ENCODE results near the gene COL6A3. TPM values are rescaled to one million over a fixed set of nuclear protein-coding genes. Genes with fewer than 3 reads are reported as not detected.

Gene COL6A3
- total and polyA plus RNA-seq, 8 donors = 5.0 to 249 (median 17.1) TPM

DNA sequence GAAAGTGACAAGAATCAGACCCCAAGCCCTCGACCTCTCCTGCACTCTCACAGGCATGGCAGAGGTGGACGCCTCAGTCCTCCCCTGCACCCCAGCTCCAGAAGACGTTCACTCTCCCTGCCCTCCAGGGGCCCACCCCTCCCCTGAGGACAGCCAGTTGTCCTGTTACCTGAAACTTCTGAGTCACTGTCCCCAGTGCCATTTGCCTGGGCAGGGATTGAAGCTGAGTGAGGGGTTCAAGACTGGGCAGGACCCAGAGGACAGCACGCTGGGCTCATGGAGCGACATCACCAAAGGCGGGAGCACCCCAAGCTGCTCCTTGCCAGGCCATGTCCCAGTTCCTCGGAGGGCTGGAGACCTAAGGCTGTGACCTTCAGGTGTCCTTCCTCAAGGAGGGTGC, 34.2 kb upstream of the COL6A3 start:
- TF ChIP-seq, protein P1, sequence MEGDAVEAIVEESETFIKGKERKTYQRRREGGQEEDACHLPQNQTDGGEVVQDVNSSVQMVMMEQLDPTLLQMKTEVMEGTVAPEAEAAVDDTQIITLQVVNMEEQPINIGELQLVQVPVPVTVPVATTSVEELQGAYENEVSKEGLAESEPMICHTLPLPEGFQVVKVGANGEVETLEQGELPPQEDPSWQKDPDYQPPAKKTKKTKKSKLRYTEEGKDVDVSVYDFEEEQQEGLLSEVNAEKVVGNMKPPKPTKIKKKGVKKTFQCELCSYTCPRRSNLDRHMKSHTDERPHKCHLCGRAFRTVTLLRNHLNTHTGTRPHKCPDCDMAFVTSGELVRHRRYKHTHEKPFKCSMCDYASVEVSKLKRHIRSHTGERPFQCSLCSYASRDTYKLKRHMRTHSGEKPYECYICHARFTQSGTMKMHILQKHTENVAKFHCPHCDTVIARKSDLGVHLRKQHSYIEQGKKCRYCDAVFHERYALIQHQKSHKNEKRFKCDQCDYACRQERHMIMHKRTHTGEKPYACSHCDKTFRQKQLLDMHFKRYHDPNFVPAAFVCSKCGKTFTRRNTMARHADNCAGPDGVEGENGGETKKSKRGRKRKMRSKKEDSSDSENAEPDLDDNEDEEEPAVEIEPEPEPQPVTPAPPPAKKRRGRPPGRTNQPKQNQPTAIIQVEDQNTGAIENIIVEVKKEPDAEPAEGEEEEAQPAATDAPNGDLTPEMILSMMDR (IDR thresholded peaks at IDR 0.05) = no peak
- no peaks in the 10 kb centered on the region for H3K36me3 ChIP-seq
- H3K27ac ChIP-seq = no peak overlapping the region
- H3K27me3 ChIP-seq = no peaks in the 10 kb centered on the region
- FAIRE-seq (no peak), DNase-seq (no peak), ATAC-seq (no peak)
- H3K4me3 ChIP-seq = no peak overlapping the region
- WGBS, 2 donors = 75 to 76% methylated on average over 7 of the region's 7 CpGs
- intact Hi-C loops (cut with DNase I) = no loop called here
- H3K4me1 ChIP-seq = no peaks in the 10 kb centered on the region
- no peaks in the 10 kb centered on the region for H3K9me3 ChIP-seq

DNA sequence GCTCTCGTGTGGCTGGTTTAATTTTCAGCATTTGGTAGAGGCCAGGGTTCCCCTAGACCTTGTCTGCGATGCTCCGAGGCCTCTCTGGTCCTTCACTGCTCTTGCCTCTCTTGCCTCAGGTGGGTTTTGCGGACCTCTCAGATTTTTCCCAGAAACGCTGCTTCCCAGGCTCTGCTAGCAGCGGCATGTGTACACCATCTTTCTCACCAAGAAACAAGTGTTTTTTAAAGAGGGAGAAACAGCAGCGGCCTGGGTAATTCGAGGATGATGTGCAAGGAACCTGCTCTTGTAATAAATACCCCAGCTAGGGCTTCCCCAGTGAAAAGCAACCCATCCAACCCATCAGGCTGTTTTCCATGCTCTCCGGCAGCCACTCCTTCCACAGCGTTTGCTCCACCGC, 33.5 kb upstream of the COL6A3 start:
- no peaks in the 10 kb centered on the region for H3K36me3 ChIP-seq
- TF ChIP-seq, protein P1 (IDR thresholded peaks at IDR 0.05) = no peak
- ATAC-seq = no peak
- no peaks in the 10 kb centered on the region for H3K27me3 ChIP-seq
- no peaks in the 10 kb centered on the region for H3K9me3 ChIP-seq
- no peak overlapping the region for H3K4me3 ChIP-seq
- DNase-seq = no peak
- no peak overlapping the region for H3K27ac ChIP-seq
- FAIRE-seq = no peak
- no peaks in the 10 kb centered on the region for H3K4me1 ChIP-seq
- intact Hi-C loops (cut with DNase I) = no loop called here
- WGBS, 2 donors = 77 to 81% methylated on average over 11 of the region's 11 CpGs

DNA sequence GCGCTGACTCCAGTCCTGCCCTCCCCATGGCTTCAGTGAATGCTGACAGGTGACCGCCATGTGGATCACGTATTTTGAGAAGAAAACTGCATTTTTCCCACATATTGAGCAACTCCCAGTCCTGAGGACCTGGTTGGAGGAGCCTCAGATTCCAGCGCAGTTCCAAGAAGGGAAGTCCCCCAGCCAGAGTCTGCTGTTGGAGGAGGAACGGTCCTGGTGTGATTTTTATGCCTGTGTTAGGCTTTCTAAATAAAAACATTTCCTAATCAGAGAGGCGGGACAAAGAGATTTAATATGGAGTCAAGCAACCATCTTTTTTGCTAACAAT, 32.3 kb upstream of the COL6A3 start:
- no peaks in the 10 kb centered on the region for H3K27me3 ChIP-seq
- H3K27ac ChIP-seq = no peak overlapping the region
- H3K4me1 ChIP-seq = no peaks in the 10 kb centered on the region
- no peak for DNase-seq
- peak in 1 of 4 donors; percentile 37 for ATAC-seq
- no peaks in the 10 kb centered on the region for H3K36me3 ChIP-seq
- TF ChIP-seq, protein P1 (IDR thresholded peaks at IDR 0.05) = no peak
- WGBS, 2 donors = 79 to 90% methylated on average over 6 of the region's 6 CpGs
- H3K4me3 ChIP-seq = no peak overlapping the region
- no peaks in the 10 kb centered on the region for H3K9me3 ChIP-seq
- intact Hi-C loops (cut with DNase I) = no loop called here
- no peak for FAIRE-seq

DNA sequence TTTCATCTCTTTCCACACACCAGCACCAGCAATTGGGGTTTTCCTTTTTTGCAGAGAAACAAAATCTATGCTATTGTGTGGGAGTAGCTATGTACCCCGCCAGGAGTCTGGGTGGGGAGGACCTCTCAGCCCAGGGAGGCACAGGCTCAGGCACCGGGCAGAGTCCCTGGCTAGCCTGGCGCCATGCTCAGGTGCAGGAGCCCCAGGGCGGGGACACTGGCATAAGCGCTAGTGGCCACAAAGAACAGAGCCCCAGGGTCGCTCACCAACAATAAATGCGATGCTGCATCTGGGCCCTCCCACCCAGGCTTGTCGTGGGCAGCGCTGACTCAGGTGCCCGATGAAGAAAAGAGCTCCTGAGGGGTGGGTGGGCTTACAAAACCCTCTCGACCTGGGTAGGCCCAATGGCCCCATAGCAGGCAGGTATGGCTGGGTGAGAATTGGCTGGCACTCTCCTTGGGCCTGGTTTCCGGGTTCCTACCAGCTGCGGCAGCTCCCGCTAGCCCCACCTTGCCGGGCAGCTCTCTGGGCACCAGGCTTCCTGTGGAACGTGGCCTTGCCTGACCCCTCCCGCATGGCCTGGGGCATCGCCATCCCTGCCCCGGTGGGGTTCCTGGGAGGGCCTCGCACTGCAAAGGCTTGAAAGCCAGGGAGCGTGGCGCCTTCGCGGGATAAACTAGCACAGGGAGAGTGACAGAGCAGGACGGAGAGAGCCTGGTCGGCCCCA, 31.8 kb upstream of the COL6A3 start:
- ATAC-seq (no peak), DNase-seq (peak in 1 of 6 donors; percentile 52), FAIRE-seq (no peak)
- H3K27ac ChIP-seq = no peak overlapping the region
- WGBS, 2 donors = 86 to 88% methylated on average over 22 to 26 of the region's 26 CpGs
- no peaks in the 10 kb centered on the region for H3K27me3 ChIP-seq
- H3K4me1 ChIP-seq = no peaks in the 10 kb centered on the region
- TF ChIP-seq, protein P1 (IDR thresholded peaks at IDR 0.05) = no peak
- H3K4me3 ChIP-seq = no peak overlapping the region
- intact Hi-C loops (cut with DNase I) = no loop called here
- H3K9me3 ChIP-seq = no peaks in the 10 kb centered on the region
- H3K36me3 ChIP-seq = no peaks in the 10 kb centered on the region

DNA sequence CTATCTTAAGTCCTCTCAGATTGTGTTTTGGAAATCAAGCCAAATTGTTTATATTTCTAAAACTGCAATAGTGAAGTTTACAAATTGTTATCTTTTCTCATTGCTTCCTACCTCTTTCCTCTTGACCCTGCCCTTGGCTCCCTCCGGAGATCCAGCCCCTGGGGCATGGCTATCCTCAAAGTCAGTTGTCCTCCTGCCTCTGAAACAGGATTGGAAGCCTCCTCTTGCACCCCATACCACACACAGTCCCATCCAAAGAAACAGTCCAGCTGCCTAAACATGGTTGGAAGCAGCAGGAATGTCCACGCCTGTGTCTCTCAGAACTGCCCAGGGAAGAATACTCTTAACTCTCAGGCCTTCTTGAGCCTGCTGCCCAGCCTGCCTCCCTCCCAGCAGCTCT, 30.1 kb upstream of the COL6A3 start:
- no peaks in the 10 kb centered on the region for H3K27me3 ChIP-seq
- intact Hi-C loops (cut with DNase I) = no loop called here

More for the DNA sequence above, 30.1 kb upstream of the COL6A3 start:
- H3K4me3 ChIP-seq = no peak overlapping the region
- FAIRE-seq (no peak), DNase-seq (no peak), ATAC-seq (no peak)
- WGBS, 2 donors = 75 to 80% methylated on average over 2 of the region's 2 CpGs
- H3K9me3 ChIP-seq = no peaks in the 10 kb centered on the region
- TF ChIP-seq, protein P1 (IDR thresholded peaks at IDR 0.05) = no peak
- no peaks in the 10 kb centered on the region for H3K4me1 ChIP-seq
- no peak overlapping the region for H3K27ac ChIP-seq
- no peaks in the 10 kb centered on the region for H3K36me3 ChIP-seq
